ENCODE measurements around the gene ARVCF. TPM values are rescaled to one million over a fixed set of nuclear protein-coding genes. Genes with fewer than 3 reads are reported as not detected.

Gene ARVCF
- total and polyA plus RNA-seq, 2 experiments from 2014 or later: 40.3 to 55.5 TPM

DNA sequence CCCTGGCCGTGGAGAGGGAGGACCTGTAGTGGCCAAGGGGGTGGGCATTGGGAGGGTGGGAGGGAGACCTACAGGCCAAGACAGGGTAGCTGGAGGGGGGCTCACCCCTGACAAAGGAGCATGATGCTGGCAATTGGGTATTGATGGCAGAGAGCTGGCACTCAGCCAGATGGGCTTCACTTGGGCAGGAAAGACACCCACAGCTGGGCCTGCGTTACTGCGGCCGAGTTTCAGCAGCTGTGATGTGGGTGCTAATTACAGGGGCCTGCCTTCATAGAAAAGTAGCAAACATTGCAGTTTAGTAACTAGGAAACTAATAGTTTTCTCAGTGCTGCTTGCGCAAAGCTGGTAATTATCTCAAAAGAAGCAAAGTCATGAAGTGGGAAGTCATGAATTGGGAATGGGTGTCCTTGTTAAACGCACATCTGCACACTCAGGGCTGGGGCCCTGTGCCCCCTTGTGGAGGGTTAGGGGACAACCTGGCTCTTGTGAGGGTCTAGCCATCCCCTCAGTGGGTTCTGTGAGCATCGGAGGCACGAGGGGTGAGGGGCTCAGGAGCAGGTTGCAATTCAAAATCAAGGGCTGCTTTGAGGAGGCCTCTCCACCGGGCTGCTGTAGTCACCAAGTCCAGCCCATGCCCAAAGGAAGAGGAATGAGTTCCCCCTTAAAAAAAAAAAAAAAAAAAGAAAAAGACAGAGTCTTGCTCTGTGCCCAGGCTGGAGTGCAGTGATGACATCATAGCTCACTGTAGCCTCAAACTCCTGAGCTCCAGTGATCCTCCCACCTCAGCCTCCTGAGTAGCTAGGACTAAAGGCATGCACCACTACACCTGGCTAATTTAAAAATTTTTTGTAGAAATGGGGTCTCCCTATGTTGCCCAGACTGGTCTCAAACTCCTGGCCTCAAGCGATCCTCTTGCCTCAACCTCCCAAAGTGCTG, 50.6 kb downstream of the ARVCF start:
- Histone ChIP-seq H3K36me3 (no peaks in the 10 kb centered on the region), H3K4me1 (ENCODE audit: low read depth) (no peaks in the 10 kb centered on the region), H3K27me3 (no peaks in the 10 kb centered on the region), H3K27ac (no peak overlapping the region), H3K9me3 (ENCODE audit: low read depth) (no peaks in the 10 kb centered on the region), H3K4me3 (no peak overlapping the region)
- TF ChIP-seq, protein P1, sequence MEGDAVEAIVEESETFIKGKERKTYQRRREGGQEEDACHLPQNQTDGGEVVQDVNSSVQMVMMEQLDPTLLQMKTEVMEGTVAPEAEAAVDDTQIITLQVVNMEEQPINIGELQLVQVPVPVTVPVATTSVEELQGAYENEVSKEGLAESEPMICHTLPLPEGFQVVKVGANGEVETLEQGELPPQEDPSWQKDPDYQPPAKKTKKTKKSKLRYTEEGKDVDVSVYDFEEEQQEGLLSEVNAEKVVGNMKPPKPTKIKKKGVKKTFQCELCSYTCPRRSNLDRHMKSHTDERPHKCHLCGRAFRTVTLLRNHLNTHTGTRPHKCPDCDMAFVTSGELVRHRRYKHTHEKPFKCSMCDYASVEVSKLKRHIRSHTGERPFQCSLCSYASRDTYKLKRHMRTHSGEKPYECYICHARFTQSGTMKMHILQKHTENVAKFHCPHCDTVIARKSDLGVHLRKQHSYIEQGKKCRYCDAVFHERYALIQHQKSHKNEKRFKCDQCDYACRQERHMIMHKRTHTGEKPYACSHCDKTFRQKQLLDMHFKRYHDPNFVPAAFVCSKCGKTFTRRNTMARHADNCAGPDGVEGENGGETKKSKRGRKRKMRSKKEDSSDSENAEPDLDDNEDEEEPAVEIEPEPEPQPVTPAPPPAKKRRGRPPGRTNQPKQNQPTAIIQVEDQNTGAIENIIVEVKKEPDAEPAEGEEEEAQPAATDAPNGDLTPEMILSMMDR (IDR thresholded peaks at IDR 0.05; ENCODE audit: low read depth, low read length): peak; percentile 45
- no peak for DNase-seq (ENCODE audit: low read depth in 1 of 2, low spot score in 1 of 2)

DNA sequence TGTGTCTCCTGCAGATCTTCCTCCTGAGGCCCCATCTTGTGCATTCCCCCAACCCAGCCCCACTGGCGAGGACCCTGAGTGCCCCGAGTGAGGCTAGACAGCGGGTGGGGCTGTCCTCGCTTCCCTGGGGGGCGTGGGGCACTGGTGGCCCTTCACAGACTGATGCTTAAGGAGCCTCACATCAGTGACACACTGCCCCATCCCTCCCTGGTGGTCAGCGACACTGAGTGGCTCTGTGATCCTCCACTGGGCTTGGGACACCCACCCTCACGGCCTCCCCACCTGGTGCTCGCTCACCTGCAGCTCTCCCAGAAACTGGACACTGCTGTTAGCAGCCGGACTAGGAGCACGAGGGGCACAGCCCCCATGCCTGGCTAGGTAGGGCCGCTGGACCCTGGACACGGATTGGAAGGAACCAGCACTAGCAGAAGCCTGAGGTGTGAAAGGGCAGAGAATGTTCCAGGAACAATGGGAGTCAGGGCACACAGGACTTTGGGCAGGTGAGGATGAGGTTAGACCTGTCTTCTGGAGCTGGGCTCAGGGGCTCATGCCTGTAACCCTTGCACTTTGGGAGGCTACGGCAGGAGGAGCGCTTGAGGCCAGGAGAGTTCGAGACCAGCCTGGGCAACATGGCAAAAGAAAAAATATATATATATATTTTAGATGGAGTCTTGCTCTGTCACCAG, 51.8 kb downstream of the ARVCF start:
- H3K4me1 ChIP-seq (ENCODE audit: low read depth): peaks cover 5% of the 10 kb centered on the region
- TF ChIP-seq, protein P1 (IDR thresholded peaks at IDR 0.05; ENCODE audit: low read depth, low read length): no peak
- H3K27me3 ChIP-seq: no peaks in the 10 kb centered on the region
- DNase-seq (ENCODE audit: low read depth in 1 of 2, low spot score in 1 of 2): no peak
- H3K4me3 ChIP-seq: no peak overlapping the region
- H3K9me3 ChIP-seq (ENCODE audit: low read depth): no peaks in the 10 kb centered on the region
- H3K27ac ChIP-seq: no peak overlapping the region
- no peaks in the 10 kb centered on the region for H3K36me3 ChIP-seq

DNA sequence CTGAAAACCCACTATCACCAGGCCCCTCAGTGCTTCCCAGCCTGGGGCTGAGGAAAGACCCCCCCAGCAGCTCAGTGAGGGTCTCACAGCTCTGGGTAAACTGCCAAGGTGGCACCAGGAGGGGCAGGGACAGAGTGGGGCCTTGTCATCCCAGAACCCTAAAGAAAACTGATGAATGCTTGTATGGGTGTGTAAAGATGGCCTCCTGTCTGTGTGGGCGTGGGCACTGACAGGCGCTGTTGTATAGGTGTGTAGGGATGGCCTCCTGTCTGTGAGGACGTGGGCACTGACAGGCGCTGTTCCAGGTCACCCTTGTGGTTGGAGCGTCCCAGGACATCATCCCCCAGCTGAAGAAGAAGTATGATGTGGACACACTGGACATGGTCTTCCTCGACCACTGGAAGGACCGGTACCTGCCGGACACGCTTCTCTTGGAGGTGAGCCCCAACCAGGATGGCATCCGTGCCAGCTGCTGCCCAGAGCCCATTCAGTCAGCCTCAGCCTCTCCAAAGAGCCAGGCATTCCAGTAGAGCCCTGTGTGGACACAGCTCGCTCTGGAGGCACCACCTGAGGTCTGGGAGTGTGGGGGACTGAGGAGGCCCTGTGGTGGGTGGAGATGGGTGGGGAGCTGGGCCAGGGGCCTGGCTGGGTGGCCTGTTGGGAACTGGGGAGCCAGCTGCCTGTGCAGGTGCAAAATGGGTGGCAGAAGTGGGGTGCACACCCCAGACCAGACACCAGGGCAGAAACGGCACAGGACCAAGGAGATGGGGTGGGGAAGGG, 52.6 kb downstream of the ARVCF start:
- Histone ChIP-seq H3K27me3 (no peaks in the 10 kb centered on the region), H3K36me3 (no peaks in the 10 kb centered on the region), H3K4me1 (ENCODE audit: low read depth) (peaks cover 7% of the 10 kb centered on the region), H3K4me3 (no peak overlapping the region), H3K9me3 (ENCODE audit: low read depth) (no peaks in the 10 kb centered on the region), H3K27ac (no peak overlapping the region)
- TF ChIP-seq, protein P1 (IDR thresholded peaks at IDR 0.05; ENCODE audit: low read depth, low read length): no peak
- DNase-seq (ENCODE audit: low read depth in 1 of 2, low spot score in 1 of 2): no peak

DNA sequence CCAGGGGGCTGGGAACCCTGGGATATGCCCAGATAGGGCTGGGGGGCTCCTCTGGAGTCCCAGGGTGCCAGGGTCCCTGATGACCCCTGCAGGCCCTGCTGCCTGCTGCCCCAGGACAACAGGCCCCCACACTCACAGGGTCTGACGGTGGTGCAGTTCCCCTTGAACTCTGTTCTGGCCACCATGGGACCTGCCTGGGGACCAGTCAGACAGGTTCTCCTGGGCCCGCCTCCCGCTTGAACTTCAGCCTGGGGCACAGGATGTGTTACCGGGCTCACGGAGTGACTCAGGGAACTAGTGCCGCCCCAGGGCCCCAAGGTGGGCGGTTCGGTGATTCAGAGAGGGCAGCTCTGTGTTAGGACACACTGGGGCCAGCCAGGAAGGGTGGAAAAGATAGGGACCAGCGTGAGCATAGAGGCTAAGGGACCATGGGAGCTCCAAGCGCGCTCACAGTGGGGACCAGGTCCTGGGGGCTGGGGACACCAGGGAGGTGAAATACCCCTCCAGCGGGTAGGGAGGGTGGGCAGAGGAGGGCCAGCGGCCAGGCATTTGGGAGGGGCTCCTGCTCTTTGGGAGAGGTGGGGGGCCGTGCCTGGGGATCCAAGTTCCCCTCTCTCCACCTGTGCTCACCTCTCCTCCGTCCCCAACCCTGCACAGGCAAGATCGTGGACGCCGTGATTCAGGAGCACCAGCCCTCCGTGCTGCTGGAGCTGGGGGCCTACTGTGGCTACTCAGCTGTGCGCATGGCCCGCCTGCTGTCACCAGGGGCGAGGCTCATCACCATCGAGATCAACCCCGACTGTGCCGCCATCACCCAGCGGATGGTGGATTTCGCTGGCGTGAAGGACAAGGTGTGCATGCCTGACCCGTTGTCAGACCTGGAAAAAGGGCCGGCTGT, 53.5 kb downstream of the ARVCF start:
- TF ChIP-seq, protein P1 (IDR thresholded peaks at IDR 0.05; ENCODE audit: low read depth, low read length): no peak
- peaks cover 11% of the 10 kb centered on the region for H3K4me1 ChIP-seq (ENCODE audit: low read depth)
- no peaks in the 10 kb centered on the region for H3K9me3 ChIP-seq (ENCODE audit: low read depth)
- H3K36me3 ChIP-seq: no peaks in the 10 kb centered on the region
- H3K4me3 ChIP-seq: no peak overlapping the region
- H3K27me3 ChIP-seq: no peaks in the 10 kb centered on the region
- H3K27ac ChIP-seq: no peak overlapping the region
- DNase-seq (ENCODE audit: low read depth in 1 of 2, low spot score in 1 of 2): no peak
